ENCODE measurements around the gene UBA52.

- no peak for TF ChIP-seq POLR2AphosphoS5 (IDR thresholded peaks at IDR 0.05)
- TF ChIP-seq CTCF (IDR thresholded peaks at IDR 0.05) = no peak
Measured at GRCh38 chr19:18605196-18605545, 33.5 kb downstream of the UBA52 start.

Data from breast epithelium (tissue), 3 donors.